ENCODE results near the gene VSIG2.
A peak's percentile ranks its signal among the peaks of the same experiment; 100 is the strongest.

Gene VSIG2

GRCh38 chr11:124766156-124766555 lies 14.1 kb upstream of the VSIG2 start:
- ChIA-PET CTCF (interaction anchor here (0.7 to 1.2 kb wide), 3 partner anchors 12 to 209 kb away, joined by 4 to 10 read pairs (median 5); no protein-coding TSS in a partner anchor), POLR2A (ENCODE audit: low non-redundant PET) (no interaction called here)
- H3K27ac ChIP-seq: no peak overlapping the region
- TF ChIP-seq, protein P1, sequence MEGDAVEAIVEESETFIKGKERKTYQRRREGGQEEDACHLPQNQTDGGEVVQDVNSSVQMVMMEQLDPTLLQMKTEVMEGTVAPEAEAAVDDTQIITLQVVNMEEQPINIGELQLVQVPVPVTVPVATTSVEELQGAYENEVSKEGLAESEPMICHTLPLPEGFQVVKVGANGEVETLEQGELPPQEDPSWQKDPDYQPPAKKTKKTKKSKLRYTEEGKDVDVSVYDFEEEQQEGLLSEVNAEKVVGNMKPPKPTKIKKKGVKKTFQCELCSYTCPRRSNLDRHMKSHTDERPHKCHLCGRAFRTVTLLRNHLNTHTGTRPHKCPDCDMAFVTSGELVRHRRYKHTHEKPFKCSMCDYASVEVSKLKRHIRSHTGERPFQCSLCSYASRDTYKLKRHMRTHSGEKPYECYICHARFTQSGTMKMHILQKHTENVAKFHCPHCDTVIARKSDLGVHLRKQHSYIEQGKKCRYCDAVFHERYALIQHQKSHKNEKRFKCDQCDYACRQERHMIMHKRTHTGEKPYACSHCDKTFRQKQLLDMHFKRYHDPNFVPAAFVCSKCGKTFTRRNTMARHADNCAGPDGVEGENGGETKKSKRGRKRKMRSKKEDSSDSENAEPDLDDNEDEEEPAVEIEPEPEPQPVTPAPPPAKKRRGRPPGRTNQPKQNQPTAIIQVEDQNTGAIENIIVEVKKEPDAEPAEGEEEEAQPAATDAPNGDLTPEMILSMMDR (conservative IDR thresholded peaks at IDR 0.05; ENCODE audit: low read depth): no peak
- no peak for DNase-seq (ENCODE audit: low spot score)

DNA sequence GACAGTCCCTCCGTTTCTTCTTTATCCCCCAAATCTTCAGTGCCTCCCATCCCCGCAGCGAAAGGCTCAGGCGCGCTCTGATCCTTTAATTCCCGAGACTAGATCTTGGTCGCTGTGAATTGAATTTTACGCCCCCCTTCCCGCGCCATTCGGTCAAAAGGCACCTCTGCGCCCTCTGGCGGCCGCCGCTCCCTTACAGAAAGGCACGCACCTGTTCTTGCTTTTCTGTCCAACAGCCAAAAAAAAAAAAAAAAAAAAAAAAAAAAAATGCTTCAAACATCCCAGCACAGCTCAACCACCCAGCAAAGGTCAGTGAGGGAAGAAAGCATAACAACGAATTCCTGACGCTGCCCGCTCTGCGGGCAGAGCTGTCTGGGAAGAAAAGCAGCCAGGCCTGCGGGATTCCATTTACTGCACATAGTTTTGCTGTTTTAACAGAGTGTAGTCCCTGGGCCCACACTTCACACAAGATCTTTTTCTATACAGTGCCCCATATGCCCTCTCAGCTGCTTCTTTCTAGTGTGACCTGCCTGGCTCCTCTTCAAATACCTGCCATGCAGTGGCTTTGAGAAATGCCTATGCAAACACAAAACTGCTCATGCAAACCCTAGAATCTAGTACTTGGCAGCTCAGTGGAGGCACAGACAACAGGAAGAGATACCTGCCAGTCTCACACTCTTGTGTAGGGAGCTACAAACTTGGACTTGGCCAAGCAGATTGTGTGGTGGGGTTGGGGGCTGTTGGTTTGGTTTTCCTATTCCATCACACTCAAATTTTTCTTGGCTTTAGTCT lies 11.3 kb upstream of the VSIG2 start:
- CTCF ChIA-PET: interaction anchor here (0.6 to 2.8 kb wide), 25 partner anchors 9 to 1369 kb away, joined by 3 to 18 read pairs (median 5); partner anchors contain the start of genes MSANTD2, SIAE, SPA17 and TBRG1
- peak; percentile 64 for DNase-seq (ENCODE audit: low spot score)
- TF ChIP-seq, protein P1 (conservative IDR thresholded peaks at IDR 0.05; ENCODE audit: low read depth): peak; percentile 84
- POLR2A ChIA-PET (ENCODE audit: low non-redundant PET): interaction anchor here (0.6 kb wide), 1 partner anchor 108 kb away, joined by 6 read pairs; no protein-coding TSS in a partner anchor
- H3K27ac ChIP-seq: no peak overlapping the region

- POLR2A ChIA-PET (ENCODE audit: low non-redundant PET): interaction anchor here (0.6 kb wide), 1 partner anchor 44 kb away, joined by 5 read pairs; no protein-coding TSS in a partner anchor
- TF ChIP-seq, protein P1 (conservative IDR thresholded peaks at IDR 0.05; ENCODE audit: low read depth): no peak
- no peak for DNase-seq (ENCODE audit: low spot score)
- H3K27ac ChIP-seq: no peak overlapping the region
- CTCF ChIA-PET: interaction anchor here (0.5 to 2.8 kb wide), 16 partner anchors 10 to 1369 kb away, joined by 3 to 18 read pairs (median 5); partner anchors contain the start of genes MSANTD2, SIAE, SPA17 and VSIG2
Observed at GRCh38 chr11:124762624-124763155, 10.6 kb upstream of the VSIG2 start.

DNA sequence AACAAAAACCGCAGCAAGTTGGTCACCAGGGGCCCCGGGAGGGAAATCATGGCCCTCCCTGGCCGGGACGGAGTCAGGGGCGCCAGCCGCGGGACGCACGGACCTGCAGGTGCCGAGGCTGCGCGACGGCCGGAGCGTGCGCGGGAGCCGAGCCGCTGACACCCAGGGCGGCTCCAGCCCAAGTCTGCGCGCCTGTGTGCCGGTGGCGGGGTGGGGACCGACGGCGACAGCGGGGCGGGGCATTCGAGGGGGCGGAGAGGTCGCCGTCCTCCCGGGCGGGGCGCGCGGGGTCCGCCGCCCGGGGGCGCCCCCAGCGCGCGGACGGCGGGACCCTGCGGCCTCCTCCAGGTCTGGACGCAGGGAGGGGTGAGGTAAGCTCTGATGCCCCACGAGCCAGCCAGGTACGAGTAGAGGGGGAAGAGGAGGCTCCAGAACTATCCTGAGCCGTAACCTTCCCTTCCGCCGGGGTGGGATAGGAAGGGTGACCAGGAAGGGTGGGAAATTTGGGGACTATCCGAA lies 10.1 kb upstream of the VSIG2 start, which contains the start of gene ESAM:
Gene ESAM (minus strand): TSS at position 186 of the 519 bp plus-strand sequence. CDS start 136 bp downstream, at position 50.
- CTCF ChIA-PET: interaction anchor here (0.5 to 2.8 kb wide), 12 partner anchors 9 to 129 kb away, joined by 3 to 18 read pairs (median 4); partner anchors contain the start of genes SIAE, SPA17 and VSIG2
- POLR2A ChIA-PET (ENCODE audit: low non-redundant PET): interaction anchor here (0.6 kb wide), 1 partner anchor 45 kb away, joined by 5 read pairs; no protein-coding TSS in a partner anchor
- no peak within 1 kb of the TSS for H3K27ac ChIP-seq
- no peak for DNase-seq (ENCODE audit: low spot score)
- TF ChIP-seq, protein P1 (conservative IDR thresholded peaks at IDR 0.05; ENCODE audit: low read depth): no peak

DNA sequence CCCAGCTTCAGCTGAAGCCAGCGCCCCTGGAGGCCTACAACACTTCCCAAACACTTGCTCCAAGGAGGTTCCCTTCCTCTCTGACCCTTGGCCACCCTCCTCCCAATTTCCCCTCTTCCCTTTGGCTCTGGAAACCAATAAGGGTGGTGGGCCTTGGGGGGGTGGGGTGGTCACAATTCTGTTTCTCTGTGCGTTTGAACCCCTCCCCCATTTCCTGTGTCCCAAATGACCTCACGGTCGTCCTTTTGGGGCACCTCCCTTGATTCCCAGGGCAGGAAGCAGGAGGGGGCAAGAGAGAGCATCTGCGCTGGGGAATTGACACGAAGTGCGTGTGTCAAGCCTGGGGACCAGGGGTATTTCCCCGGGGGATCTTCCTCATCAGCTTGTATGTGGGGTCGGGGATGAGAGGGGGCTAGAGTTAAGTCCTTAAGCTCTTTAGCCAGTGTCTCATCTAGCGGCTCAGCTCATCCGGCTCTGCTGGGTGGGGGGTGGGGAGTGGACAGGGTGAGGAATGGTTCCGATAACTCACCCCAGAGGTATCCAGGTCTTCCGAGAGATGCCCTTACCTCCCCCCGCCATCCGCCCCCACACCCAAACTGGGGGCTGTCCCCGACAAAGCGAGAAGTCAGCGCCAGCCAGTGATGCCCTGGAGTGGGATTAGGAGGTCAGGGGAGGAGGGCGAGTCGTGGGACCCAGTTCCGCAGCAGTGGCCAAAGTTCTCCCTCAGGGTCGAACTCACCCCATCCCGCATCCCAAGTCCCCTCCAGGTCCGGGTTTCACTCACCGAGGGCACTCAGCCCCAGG lies 9.4 kb upstream of the VSIG2 start:
- POLR2A ChIA-PET (ENCODE audit: low non-redundant PET): no interaction called here

More for the DNA sequence above, 9.4 kb upstream of the VSIG2 start:
- TF ChIP-seq, protein P1 (conservative IDR thresholded peaks at IDR 0.05; ENCODE audit: low read depth): no peak
- H3K27ac ChIP-seq: no peak overlapping the region
- no peak for DNase-seq (ENCODE audit: low spot score)
- CTCF ChIA-PET: interaction anchor here (0.5 to 2.8 kb wide), 5 partner anchors 8 to 92 kb away, joined by 3 to 18 read pairs (median 5); partner anchors contain the start of gene VSIG2

All from RWPE1 (cell line).